ENCODE results near the gene KIF20A. TPM values are rescaled to one million over a fixed set of nuclear protein-coding genes. Genes with fewer than 3 reads are reported as not detected.

The KIF20A gene
- total RNA-seq, 1 experiment from 2014 or later, result 74.2 TPM

DNA sequence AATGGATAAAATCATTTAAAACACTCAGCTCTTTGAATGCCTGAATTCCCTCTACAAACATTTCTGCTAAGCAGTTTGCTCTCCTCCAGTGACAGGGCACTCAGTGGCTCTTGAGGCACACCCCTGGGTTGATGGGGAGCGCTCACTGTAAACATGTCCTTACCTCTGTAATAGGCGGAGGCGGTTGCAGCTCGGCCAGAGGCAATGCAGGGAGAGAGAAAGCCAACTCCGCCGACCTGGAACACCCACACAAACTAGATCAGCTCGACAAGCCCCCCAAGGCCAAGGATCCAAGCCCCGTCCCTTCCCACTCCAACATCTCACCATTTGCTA, 33.9 kb downstream of the KIF20A start:
- H3K4me1 ChIP-seq (ENCODE audit: control insufficient read depth in 1 of 2, insufficient read depth in 2 of 2, low read length in 2 of 2), result peaks cover 0 to 15% of the 10 kb centered on the region in 2 experiments; a peak in 2 of 4 replicates
- ATAC-seq, result peak; percentile 45
- peak overlapping the region; percentile 62 for H2AFZ ChIP-seq (ENCODE audit: low read depth, low read length, poor library complexity, severe bottlenecking)
- H3K27me3 ChIP-seq (ENCODE audit: insufficient read depth, low read length), result no peaks in the 10 kb centered on the region
- H3K27ac ChIP-seq (ENCODE audit: low read depth, low read length), result peak overlapping the region; percentile 58
- no peaks in the 10 kb centered on the region for H4K20me1 ChIP-seq (ENCODE audit: insufficient read depth)
- H3K9me2 ChIP-seq (ENCODE audit: insufficient read depth), result no peaks in the 10 kb centered on the region
- TF ChIP-seq ZFX (IDR thresholded peaks at IDR 0.05) (0 out of 2 replicates have a peak, but pooled peaks have one; percentile 30), SIN3A (IDR thresholded peaks at IDR 0.05; ENCODE audit: low read depth) (no peak)
- TSS peak; percentile 80 for BruUV-seq (replicated peaks)
- H3K9ac ChIP-seq (ENCODE audit: low read length), result peak overlapping the region; percentile 91
- CTCF ChIA-PET, result interaction anchor here (0.6 to 1.3 kb wide), 3 partner anchors 10 to 139 kb away, joined by 3 to 5 read pairs (median 4); no protein-coding TSS in a partner anchor
- H3K9me3 ChIP-seq (ENCODE audit: control insufficient read depth in 1 of 2, insufficient read depth in 1 of 2, low read depth in 1 of 2, low read length in 2 of 2), result no peaks in the 10 kb centered on the region
- peak overlapping the region; percentile 86 for H3K4me2 ChIP-seq (ENCODE audit: low read length)
- POLR2A ChIA-PET, result interaction anchor here (0.9 to 1.3 kb wide), 3 partner anchors 11 to 141 kb away, joined by 3 to 7 read pairs (median 3); partner anchors contain the start of gene KDM3B
- intact Hi-C loops (cut with micrococcal nuclease), result no loop called here
- peaks cover 51% of the 10 kb centered on the region for H3K79me2 ChIP-seq (ENCODE audit: insufficient read depth, low read length)
- H3K4me3 ChIP-seq (replicated peaks in 1 of 2; ENCODE audit: low read depth in 1 of 2, low read length in 2 of 2), result peak overlapping the region; percentile 91 to 97
- no peak for DNase-seq (ENCODE audit: low read depth, low spot score)
- peaks cover 0 to 9% of the 10 kb centered on the region in 2 experiments; a peak in 2 of 4 replicates for H3K36me3 ChIP-seq (ENCODE audit: control insufficient read depth in 1 of 2, insufficient read depth in 2 of 2, low read length in 2 of 2)
- RAD21 ChIA-PET (ENCODE audit: low non-redundant PET in 1 of 2, low total read pairs in 2 of 2, uncharacterized antibody in 2 of 2, unreplicated experiment in 2 of 2), result no interaction called here

GRCh38 chr5:138213161-138214029, 34.5 kb downstream of the KIF20A start, which contains the start of gene CDC23:
CDC23 (minus strand) TSS chr5:138213323; CDS start chr5:138213312, 11 bp downstream.
- intact Hi-C loops (cut with micrococcal nuclease), result no loop called here
- CTCF ChIA-PET, result interaction anchor here (0.6 to 1.3 kb wide), 3 partner anchors 10 to 139 kb away, joined by 3 to 5 read pairs (median 4); no protein-coding TSS in a partner anchor

More at GRCh38 chr5:138213161-138214029, 34.5 kb downstream of the KIF20A start, which contains the start of gene CDC23:
- TF ChIP-seq MAX (IDR thresholded peaks at IDR 0.05) (peak; percentile 59; the same call in 1 of the 2 replicates), SIN3A (IDR thresholded peaks at IDR 0.05; ENCODE audit: low read depth) (0 out of 2 replicates have a peak, but pooled peaks have one; percentile 45), ZBTB33 (IDR thresholded peaks at IDR 0.05; ENCODE audit: extremely low read depth, insufficient replicate concordance, low read length) (no peak), TCF7L2 (IDR thresholded peaks at IDR 0.05; ENCODE audit: borderline replicate concordance, extremely low read depth, insufficient read depth, insufficient read length) (no peak), CEBPB (IDR thresholded peaks at IDR 0.05; ENCODE audit: low read depth) (no peak), SRF (IDR thresholded peaks at IDR 0.05; ENCODE audit: low read depth) (peak; percentile 95), CBX3 (IDR thresholded peaks at IDR 0.05; ENCODE audit: low read depth) (peak; percentile 43; the same call in 1 of the 2 replicates), POLR2AphosphoS5 (IDR thresholded peaks at IDR 0.05; ENCODE audit: low read depth, low read length) (peak; percentile 67; the same call in 1 of the 2 replicates), ZNF274 (IDR thresholded peaks at IDR 0.05; ENCODE audit: low read depth, low read length) (no peak), SP1 (IDR thresholded peaks at IDR 0.05; ENCODE audit: low read depth) (peak; percentile 99), RAD21 (IDR thresholded peaks at IDR 0.05; ENCODE audit: low read depth) (no peak), POLR2A (IDR thresholded peaks at IDR 0.05; ENCODE audit: borderline replicate concordance, extremely low read depth, insufficient read depth, insufficient read length) (peak; percentile 53), YY1 (IDR thresholded peaks at IDR 0.05; ENCODE audit: extremely low read depth, insufficient replicate concordance, low read depth, low read length) (peak; percentile 97), ZFX (IDR thresholded peaks at IDR 0.05) (no peak; the same call in 1 of the 2 replicates), EZH2 (IDR thresholded peaks at IDR 0.05) (no peak)
- TF ChIP-seq, protein P1, sequence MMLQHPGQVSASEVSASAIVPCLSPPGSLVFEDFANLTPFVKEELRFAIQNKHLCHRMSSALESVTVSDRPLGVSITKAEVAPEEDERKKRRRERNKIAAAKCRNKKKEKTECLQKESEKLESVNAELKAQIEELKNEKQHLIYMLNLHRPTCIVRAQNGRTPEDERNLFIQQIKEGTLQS (IDR thresholded peaks at IDR 0.05), result no peak
- peak within 1 kb of the TSS; percentile 91 for H3K9ac ChIP-seq (ENCODE audit: low read length)
- TSS peak; percentile 91 for BruUV-seq (replicated peaks)
- H3K27ac ChIP-seq (ENCODE audit: low read depth, low read length), result peak within 1 kb of the TSS; percentile 58
- ATAC-seq (peak; percentile 93), DNase-seq (ENCODE audit: low read depth, low spot score) (peak; percentile 97)
- no peaks in the 10 kb centered on the region for H3K9me2 ChIP-seq (ENCODE audit: insufficient read depth)
- POLR2A ChIA-PET, result interaction anchor here (0.9 to 1.3 kb wide), 3 partner anchors 12 to 140 kb away, joined by 3 to 7 read pairs (median 3); partner anchors contain the start of gene KDM3B
- H3K79me2 ChIP-seq (ENCODE audit: insufficient read depth, low read length), result peaks cover 45% of the 10 kb centered on the region
- no peaks in the 10 kb centered on the region for H3K9me3 ChIP-seq (ENCODE audit: control insufficient read depth in 1 of 2, insufficient read depth in 1 of 2, low read depth in 1 of 2, low read length in 2 of 2)
- H3K4me2 ChIP-seq (ENCODE audit: low read length), result peak within 1 kb of the TSS; percentile 86
- peak within 1 kb of the TSS; percentile 84 for H2AFZ ChIP-seq (ENCODE audit: low read depth, low read length, poor library complexity, severe bottlenecking)
- peaks cover 0 to 15% of the 10 kb centered on the region in 2 experiments; a peak in 2 of 4 replicates for H3K4me1 ChIP-seq (ENCODE audit: control insufficient read depth in 1 of 2, insufficient read depth in 2 of 2, low read length in 2 of 2)
- H3K27me3 ChIP-seq (ENCODE audit: insufficient read depth, low read length), result no peaks in the 10 kb centered on the region
- RAD21 ChIA-PET (ENCODE audit: low non-redundant PET in 1 of 2, low total read pairs in 2 of 2, uncharacterized antibody in 2 of 2, unreplicated experiment in 2 of 2), result no interaction called here
- H4K20me1 ChIP-seq (ENCODE audit: insufficient read depth), result no peaks in the 10 kb centered on the region
- peaks cover 0 to 9% of the 10 kb centered on the region in 2 experiments; a peak in 2 of 4 replicates for H3K36me3 ChIP-seq (ENCODE audit: control insufficient read depth in 1 of 2, insufficient read depth in 2 of 2, low read length in 2 of 2)
- H3K4me3 ChIP-seq (replicated peaks in 1 of 2; ENCODE audit: low read depth in 1 of 2, low read length in 2 of 2), result peak within 1 kb of the TSS; percentile 91 to 97

Measured in HCT116 (cell line).